GM21447 (cell line): ENCODE data around the gene COL9A2.

Experiments used
- ATAC-seq: cut with Tn5 transposase; IDR thresholded peaks from one replicate; pipeline ENCODE4 v1.9.1; 2021; ENCODE audit not compliant: unreplicated experiment

COL9A2 gene

GRCh38 chr1:40303790-40304189, 13.3 kb downstream of the COL9A2 start:
- no peak for ATAC-seq

DNA sequence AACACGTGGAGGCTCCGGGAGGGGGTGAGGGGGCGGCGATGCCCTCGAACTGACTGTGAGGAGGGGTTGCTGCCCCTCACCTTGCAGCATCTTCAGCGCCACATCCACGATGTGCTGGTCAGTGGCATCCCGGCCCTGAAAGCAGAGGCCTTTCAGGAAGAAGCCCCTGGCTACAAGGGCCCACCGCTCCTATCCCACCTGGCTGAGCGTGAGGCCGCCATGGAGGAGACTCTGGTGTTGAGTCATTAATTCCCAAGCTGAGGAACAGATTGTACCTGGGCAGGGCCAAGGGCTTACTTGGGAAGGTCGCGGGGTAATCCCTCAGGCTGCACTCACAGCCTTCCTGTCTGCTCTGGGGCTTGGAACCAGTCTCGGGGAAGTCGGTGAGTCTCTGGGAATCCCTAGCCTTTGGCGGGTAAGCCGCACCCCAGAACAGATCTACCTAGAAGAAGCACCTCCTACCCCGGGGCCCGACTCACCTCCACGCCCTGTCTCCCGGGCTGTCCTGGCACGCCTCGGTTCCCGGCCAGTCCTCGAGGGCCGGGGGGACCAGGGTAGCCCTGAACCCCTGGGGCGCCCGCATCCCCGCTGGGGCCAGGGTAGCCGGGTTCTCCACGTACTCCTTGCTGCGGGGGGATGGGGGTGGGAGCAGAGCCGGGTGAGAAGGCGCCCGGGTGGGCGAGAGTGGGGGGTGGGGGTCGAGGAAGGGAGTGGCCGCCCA, 13.9 kb downstream of the COL9A2 start:
- ATAC-seq: no peak

DNA sequence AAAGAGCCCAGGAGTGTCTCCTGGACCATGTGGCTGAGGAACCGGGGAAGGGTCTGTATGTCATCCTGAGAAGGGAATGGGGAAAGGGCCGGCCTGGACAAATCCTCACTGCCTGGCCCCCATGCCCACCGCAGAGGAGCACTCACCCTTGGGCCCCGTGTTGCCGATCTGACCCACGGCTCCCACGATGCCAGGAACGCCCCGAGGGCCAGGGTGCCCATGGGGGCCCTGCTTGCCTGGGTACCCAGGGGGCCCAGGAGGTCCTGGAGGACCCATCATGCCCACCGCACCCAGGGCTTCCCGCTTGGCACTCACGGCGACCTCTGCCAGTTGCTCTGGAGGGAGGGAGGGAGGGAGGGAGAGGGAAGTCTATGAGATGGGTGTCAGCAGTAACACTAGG, 14.6 kb downstream of the COL9A2 start:
- ATAC-seq: no peak

DNA sequence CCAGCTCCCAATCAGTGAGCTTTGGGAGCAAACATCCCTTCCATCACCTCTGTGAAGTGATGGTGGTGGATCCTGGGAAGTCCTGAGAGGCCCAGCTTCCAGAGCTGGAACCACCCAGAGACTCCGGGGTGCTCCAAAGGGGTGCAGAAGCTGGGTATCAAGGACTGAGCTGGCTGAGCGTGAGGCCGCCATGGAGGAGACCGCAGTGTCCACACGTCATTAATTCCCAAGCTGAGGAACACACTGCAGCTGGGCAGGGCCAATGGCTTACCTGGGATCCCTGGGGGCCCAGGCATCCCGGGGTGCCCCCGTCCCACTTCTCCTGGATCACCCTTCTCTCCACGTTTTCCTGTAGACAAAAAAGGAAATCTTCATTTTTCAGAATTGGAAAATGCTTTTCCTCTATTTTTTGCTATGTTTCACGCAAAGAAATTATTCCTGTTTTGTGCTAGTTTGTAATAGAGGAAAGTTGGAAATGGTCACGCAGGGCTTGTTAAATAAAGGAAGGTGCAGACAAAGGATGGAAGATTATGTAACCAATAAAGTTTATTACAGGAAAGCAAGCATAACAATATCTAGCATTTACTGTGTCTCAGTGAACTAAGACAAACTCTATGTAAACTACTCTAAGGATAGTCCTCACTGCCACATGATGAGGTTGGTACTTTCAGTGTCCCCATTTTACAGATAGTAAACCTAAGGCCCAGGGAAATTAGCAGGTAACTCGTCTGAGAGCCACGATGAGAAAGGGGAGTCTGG, 15.4 kb downstream of the COL9A2 start:
- ATAC-seq: no peak

- ATAC-seq: no peak
Measured at GRCh38 chr1:40301066-40301465, 16.0 kb downstream of the COL9A2 start.

- ATAC-seq: no peak
Measured at GRCh38 chr1:40300651-40301050, 16.4 kb downstream of the COL9A2 start.

- no peak for ATAC-seq
Measured at GRCh38 chr1:40300249-40300567, 16.9 kb downstream of the COL9A2 start.

- no peak for ATAC-seq
Measured at GRCh38 chr1:40299366-40300248, 17.5 kb downstream of the COL9A2 start.

DNA sequence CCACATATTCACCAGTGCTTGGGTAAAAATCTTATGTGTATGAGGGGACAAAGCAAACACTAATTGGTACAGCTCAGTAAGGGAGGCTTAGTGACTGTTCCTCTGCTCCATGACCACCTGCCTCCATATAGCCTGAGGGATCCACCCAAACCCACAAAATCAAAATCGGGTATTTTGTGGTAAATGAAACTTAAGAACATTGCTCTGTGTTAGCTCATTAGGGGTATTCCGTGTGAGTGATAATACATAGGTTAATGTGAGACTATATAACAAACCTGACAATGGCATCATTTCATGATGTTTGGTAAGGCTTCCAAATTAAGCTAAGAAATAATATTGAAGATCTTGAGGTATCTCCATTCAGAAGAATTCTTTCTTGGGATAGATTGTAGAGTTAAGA, 25.8 kb downstream of the COL9A2 start:
- no peak for ATAC-seq

DNA sequence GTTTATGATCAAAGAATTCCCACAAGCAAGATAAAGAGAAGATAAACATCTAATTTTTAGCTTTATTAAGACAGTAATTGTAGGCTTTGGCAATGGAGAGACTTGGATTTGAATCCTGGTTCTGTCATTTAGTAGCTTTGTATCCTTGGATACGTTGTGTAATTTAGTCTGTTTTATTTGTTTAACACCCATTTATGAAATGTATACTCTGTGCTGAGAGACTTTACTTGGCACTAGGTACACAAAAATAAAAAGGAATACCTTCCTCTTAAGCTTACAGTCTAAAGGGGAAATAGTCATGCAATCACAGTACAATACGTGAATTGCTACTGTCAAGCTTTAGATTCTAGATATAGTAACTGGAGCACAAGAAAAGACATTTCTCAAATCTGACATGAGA, 35.2 kb downstream of the COL9A2 start:
- no peak for ATAC-seq

DNA sequence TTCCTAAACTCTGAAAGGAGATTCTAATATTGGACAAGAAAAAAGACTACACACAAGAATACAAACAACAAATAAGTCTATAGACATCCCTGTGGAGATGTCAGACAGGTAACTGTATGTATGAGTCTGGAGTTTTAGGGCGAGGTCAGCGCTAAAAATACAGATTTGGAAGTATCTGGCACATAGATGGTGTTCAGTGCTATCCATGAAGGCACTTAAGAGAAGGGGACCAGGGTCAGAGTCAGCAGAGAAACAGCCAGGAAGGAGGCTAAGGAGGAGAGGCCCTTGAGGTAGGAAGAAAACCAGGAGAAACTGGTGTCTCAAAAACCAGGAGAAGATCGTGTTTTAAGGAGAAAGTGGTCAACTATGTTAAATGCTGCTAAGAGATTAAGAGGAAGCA, 41.0 kb downstream of the COL9A2 start:
- ATAC-seq: no peak

DNA sequence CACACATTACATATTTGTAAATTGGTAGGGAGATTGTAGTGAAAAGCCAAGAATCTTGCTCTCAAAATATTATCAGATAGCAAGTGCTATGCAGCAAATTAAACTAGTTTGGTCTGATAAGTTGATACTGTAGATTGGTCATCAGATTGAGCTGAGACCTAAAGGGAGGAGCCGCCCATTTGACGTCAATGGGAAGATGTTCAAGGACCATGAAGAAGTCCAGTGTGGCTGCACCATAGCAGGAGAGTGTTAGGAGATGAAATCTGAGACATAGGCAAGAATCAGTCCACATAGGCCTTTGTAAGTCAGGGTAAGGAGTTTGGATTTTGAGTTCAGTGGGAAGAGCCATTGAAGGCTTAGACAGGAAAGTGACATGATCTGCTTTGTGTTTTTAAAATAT, 42.8 kb downstream of the COL9A2 start:
- ATAC-seq: no peak

DNA sequence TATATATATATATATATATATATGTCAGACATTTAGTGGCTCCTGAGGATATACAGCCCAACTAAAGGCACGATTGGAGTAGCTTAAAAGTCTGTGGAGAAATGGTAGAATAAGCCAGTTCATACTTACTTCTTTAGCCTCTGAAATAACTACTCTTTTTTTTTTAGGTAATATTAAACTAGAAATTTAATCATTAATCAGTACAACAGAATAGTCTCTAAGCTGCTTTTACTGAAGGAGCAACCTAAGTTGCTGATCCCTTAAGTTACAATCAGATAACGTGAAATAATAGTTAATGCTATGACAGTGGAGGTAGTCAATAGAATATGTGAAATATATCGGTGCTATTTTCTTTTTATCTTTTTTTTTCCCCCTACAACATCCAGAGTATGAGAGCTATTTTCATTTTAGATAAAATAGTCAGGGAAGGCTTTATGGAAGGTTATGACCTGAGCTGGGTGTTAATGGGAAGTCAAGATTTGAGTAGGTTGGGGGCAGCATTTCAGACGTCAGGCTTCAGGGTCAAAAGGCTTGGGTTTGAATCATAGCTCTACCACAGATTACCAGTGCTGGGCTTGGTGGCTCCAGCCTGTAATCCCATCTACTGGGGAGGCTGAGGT, 43.4 kb downstream of the COL9A2 start:
- no peak for ATAC-seq

- no peak for ATAC-seq
Measured at GRCh38 chr1:40272653-40273213, 44.4 kb downstream of the COL9A2 start.

DNA sequence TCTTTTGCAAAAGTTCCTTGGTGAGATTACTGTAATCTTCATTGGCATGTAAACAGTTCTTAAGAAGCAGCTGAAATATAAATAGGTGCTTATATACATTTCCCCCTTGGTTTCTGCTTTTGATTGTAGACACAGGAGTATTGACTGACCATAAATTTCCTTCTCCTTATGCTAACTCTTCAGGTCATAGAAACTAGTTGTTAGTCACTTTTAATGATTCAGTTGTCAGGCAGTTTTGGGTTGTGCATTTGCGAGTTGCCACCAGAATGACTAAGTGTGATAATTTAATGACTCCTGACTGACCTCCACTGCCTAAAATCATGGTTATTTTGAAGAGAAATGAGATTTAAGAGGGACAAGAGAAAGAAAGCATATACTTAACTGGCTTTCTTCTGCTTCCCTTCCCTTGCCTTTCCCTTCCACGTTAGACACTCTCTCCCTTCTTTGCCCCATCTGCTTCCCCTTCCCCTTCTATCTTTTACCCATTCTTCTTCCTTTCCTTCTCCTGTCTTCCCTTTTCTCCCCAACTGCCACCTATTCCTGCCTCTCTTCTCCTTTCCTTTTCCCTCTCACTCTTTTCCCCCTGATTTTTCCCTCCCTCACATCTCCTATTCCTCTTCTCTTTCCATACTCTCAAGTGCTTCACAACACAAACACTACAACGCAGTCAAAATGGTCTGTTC, 46.8 kb downstream of the COL9A2 start:
- ATAC-seq: no peak

DNA sequence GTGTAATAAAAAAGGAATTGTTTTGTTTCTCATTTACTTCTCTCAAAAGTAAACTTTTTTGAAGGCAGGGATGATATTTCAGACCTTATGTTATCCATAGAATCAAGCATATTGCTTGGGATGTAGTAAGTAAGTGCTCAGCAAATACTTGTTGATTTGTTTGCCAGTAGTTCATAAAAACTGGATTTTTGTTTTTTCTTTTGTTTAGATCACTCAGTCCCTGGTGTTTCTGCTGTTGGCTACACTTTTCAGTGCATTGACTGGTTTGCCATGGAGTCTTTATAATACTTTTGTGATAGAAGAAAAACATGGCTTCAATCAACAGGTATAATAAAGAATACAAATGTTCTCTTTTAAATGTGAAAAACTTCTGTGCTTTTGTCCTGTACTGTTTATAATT, 48.9 kb downstream of the COL9A2 start:
- ATAC-seq: no peak

DNA sequence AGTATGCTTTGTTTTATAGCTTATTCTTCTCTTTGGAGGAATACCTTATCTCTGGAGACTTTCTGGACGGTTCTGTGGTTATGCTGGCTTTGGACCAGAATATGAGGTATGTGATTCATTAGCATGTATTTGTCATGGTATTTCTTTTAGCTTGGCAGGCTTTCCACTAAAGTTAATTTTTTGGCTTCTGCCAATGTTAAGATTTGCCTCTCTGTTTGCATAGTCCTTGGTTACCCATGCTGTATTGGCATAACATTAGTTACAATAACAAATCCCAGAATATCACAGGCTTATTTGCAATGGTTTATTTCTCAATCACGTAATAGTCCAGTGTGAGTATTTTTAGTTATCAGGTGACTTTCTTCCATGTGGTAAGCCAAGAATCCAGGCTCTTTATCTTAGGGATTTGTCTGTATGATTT, 49.3 kb downstream of the COL9A2 start:
- no peak for ATAC-seq

DNA sequence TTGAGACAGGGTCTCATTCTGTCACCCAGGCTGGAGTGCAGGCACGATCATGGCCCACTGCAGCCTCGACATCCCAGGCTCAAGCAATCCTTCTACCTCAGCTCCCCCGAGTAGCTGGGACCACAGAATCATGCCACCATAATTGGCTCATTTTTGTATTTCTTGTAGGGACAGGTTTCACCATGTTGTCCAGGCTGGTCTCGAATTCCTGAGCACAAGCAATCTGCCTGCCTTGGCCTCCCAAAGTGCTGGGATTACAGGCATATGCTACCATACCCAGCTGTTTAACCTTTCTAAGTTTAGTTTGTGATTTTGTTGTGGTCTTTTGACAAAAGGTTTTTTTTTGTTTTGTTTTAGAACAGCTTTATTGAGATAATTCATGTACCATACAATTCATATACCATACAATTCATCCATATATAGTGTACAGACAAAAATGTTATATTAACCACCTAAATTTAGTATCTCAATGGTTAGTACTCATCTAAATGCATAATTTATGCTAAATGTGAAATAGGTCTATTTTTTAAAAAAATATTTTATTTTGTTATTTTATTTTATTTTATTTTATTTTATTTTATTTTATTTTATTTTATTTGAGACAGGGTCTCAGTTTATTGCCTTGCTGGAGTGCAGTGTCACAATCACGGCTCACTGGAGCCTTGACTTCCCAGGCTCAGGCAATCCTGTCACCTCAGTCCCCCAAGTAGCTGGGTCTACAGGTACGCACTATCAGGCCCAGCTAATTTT, 50.1 kb downstream of the COL9A2 start:
- ATAC-seq: no peak

DNA sequence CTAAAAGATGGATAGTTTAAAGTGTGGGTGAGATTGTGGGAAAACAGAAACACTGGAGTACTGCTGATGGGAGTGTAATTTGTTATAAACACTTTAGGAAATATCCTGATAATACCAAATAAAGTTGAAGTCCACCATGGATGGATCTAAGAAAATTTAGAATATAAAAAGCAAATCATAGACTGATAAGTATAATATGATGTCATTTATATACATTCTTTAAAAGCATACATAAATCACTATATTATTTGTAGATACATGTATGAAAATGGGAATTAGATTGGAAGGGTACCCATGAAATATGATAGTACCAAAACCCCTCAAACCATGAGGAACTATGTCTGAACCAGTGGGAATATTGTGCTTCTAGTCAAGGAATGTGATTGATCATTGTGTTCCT, 51.2 kb downstream of the COL9A2 start:
- ATAC-seq: no peak

GRCh38 chr1:40265298-40265697, 51.8 kb downstream of the COL9A2 start:
- ATAC-seq: no peak
